ENCODE data around the gene RNF222.

- TF ChIP-seq CTCF (IDR thresholded peaks at IDR 0.05) (no peak), POLR2A (IDR thresholded peaks at IDR 0.05) (no peak)
These were observed 23.9 kb upstream of the RNF222 start for GRCh38 chr17:8421571-8421970.

All from uterus (tissue), 2 donors.